H1 (cell line): ENCODE data around the gene CRYM.

Source experiments
- CTCF ChIP-seq, 3 experiments: IDR thresholded peaks; 1 replicate in 2 of 3; 2 replicates in 1 of 3; pipeline versions ENCODE4 v1.5.1 to v1.6.1; 2011; ENCODE audit warnings: low read length in 3 of 3, mild to moderate bottlenecking in 3 of 3, inconsistent platforms in 2 of 3, low read depth in 1 of 3, moderate library complexity in 1 of 3; ENCODE audit not compliant: insufficient read depth in 1 of 3; ENCODE audit errors: control extremely low read depth in 1 of 3
- EGR1 ChIP-seq: IDR thresholded peaks from 2 replicates; pipeline ENCODE4 v1.6.1; 2011; ENCODE audit warnings: low read depth, low read length, borderline replicate concordance
- EP300 ChIP-seq, 2 experiments: IDR thresholded peaks; 1 replicate in 1 of 2; 2 replicates in 1 of 2; pipeline ENCODE4 v1.6.1; 2011 to 2012; ENCODE audit warnings: low read depth in 2 of 2, low read length in 2 of 2, mild to moderate bottlenecking in 2 of 2, borderline replicate concordance in 1 of 2, inconsistent platforms in 1 of 2, moderate library complexity in 1 of 2
- EZH2 ChIP-seq: fragments of 200-600 bp; sonication (generic); IDR thresholded peaks from 2 replicates; pipeline ENCODE4 v1.7.1; 2012; ENCODE audit warnings: low read depth, mild to moderate bottlenecking, moderate library complexity, low read length, inconsistent platforms; ENCODE audit not compliant: severe bottlenecking
- GABPA ChIP-seq: IDR thresholded peaks from 2 replicates; pipeline ENCODE4 v1.6.1; 2011; ENCODE audit warnings: mild to moderate bottlenecking, low read length, moderate library complexity, borderline replicate concordance; ENCODE audit not compliant: insufficient read depth
- GTF2F1 ChIP-seq: IDR thresholded peaks from 2 replicates; pipeline ENCODE4 v1.6.1; 2012; ENCODE audit warnings: low read depth, low read length, improper control_type of control experiment, borderline replicate concordance
- KDM1A ChIP-seq: fragments of 200-600, 300-600 bp; sonication (generic); IDR thresholded peaks from 2 replicates; pipeline ENCODE4 v1.7.1; 2016; ENCODE audit warnings: mild to moderate bottlenecking, low read length, borderline replicate concordance
- KDM4A ChIP-seq: IDR thresholded peaks from one replicate; pipeline ENCODE4 v1.7.1; 2012; ENCODE audit warnings: low read depth, mild to moderate bottlenecking, moderate library complexity, low read length, inconsistent platforms; ENCODE audit not compliant: severe bottlenecking
- MAFK ChIP-seq: IDR thresholded peaks from 2 replicates; pipeline ENCODE4 v1.6.1; 2012; ENCODE audit warnings: low read depth, mild to moderate bottlenecking, improper control_type of control experiment, low read length
- POLR2A ChIP-seq, 2 experiments: IDR thresholded peaks; 1 replicate in 1 of 2; 2 replicates in 1 of 2; pipeline ENCODE4 v1.6.1; 2011; ENCODE audit warnings: low read depth in 2 of 2, low read length in 2 of 2, mild to moderate bottlenecking in 2 of 2; ENCODE audit errors: control extremely low read depth in 1 of 2
- POLR2AphosphoS5 ChIP-seq: IDR thresholded peaks from 2 replicates; pipeline ENCODE4 v1.6.1; 2011; ENCODE audit warnings: low read depth, low read length
- SIN3A ChIP-seq, 2 experiments: IDR thresholded peaks in 1 of 2; conservative IDR thresholded peaks in 1 of 2; 2 replicates each; pipeline ENCODE4 v1.6.1; 2011 to 2012; ENCODE audit warnings: low read length in 2 of 2, improper control_type of control experiment in 1 of 2, low read depth in 1 of 2, mild to moderate bottlenecking in 1 of 2
- TAF1 ChIP-seq: IDR thresholded peaks from 2 replicates; pipeline ENCODE4 v1.6.1; 2011; ENCODE audit warnings: mild to moderate bottlenecking, low read depth, low read length
- TF ChIP-seq, protein P1 (sequence below): IDR thresholded peaks from 2 replicates; pipeline ENCODE4 v1.6.1; 2011; ENCODE audit warnings: low read depth, mild to moderate bottlenecking, low read length; ENCODE audit not compliant: insufficient read depth

GRCh38 chr16:21262779-21263639 is 15.1 kb downstream of the CRYM start:
- TF ChIP-seq CTCF (IDR thresholded peaks at IDR 0.05; ENCODE audit: control extremely low read depth in 1 of 3, insufficient read depth in 1 of 3, low read depth in 1 of 3, low read length in 3 of 3) (no peak), GABPA (no peak), EP300 (IDR thresholded peaks at IDR 0.05; ENCODE audit: borderline replicate concordance in 1 of 2, low read depth in 2 of 2, low read length in 2 of 2) (no peak), TAF1 (no peak), POLR2A (IDR thresholded peaks at IDR 0.05; ENCODE audit: control extremely low read depth in 1 of 2, low read depth in 2 of 2, low read length in 2 of 2) (no peak), KDM1A (no peak), EZH2 (no peak), POLR2AphosphoS5 (no peak), EGR1 (no peak), SIN3A (conservative IDR thresholded peaks at IDR 0.05 in 1 of 2, IDR thresholded peaks at IDR 0.05 in 1 of 2; ENCODE audit: low read depth in 1 of 2, low read length in 2 of 2) (no peak), KDM4A (no peak), GTF2F1 (no peak), MAFK (no peak)
- TF ChIP-seq, protein P1, sequence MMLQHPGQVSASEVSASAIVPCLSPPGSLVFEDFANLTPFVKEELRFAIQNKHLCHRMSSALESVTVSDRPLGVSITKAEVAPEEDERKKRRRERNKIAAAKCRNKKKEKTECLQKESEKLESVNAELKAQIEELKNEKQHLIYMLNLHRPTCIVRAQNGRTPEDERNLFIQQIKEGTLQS: no peak
